CD14-positive monocyte (primary cell): ENCODE data around the gene HMCN1. TPM values are rescaled to one million over a fixed set of nuclear protein-coding genes. Genes with fewer than 3 reads are reported as not detected.

Experiments used
- DNase-seq, 3 donors: peaks; one replicate each; pipeline ENCODE4 v3.0.0-alpha.2; 2011 to 2022
- H2AFZ ChIP-seq: 2 replicates; pipeline ENCODE4 v1.6.0; 2012; ENCODE audit warnings: mild to moderate bottlenecking, low read depth, low read length, inconsistent platforms; ENCODE audit not compliant: insufficient read depth, poor library complexity, severe bottlenecking
- H3K27ac ChIP-seq, 2 donors: 1 replicate in 1 of 2; 2 replicates in 1 of 2; pipeline ENCODE4 v1.5.1; 2012 to 2013; ENCODE audit warnings: low read length in 2 of 2, control low read depth in 1 of 2, inconsistent platforms in 1 of 2, low read depth in 1 of 2, mild to moderate bottlenecking in 1 of 2
- H3K27me3 ChIP-seq, 2 donors: one replicate each; pipeline versions ENCODE4 v1.6.0 to v1.6.1; 2011 to 2013; ENCODE audit warnings: low read length in 2 of 2; ENCODE audit not compliant: control insufficient read depth in 2 of 2, insufficient read depth in 2 of 2
- H3K36me3 ChIP-seq, 2 donors: replicated peaks in 1 of 2; 1 replicate in 1 of 2; 2 replicates in 1 of 2; pipeline versions ENCODE4 v1.5.1 to v1.6.1; 2012 to 2013; ENCODE audit warnings: low read length in 2 of 2, control low read depth in 1 of 2, inconsistent platforms in 1 of 2, mild to moderate bottlenecking in 1 of 2; ENCODE audit not compliant: insufficient read depth in 2 of 2, control insufficient read depth in 1 of 2
- H3K4me1 ChIP-seq, 2 donors: 1 replicate in 1 of 2; 2 replicates in 1 of 2; pipeline versions ENCODE4 v1.5.1 to v1.6.1; 2012 to 2013; ENCODE audit warnings: low read length in 2 of 2, control low read depth in 1 of 2, inconsistent platforms in 1 of 2, mild to moderate bottlenecking in 1 of 2, moderate library complexity in 1 of 2; ENCODE audit not compliant: insufficient read depth in 2 of 2, control insufficient read depth in 1 of 2
- H3K4me2 ChIP-seq: replicated peaks from 2 replicates; pipeline ENCODE3; 2012; ENCODE audit warnings: low read length, moderate library complexity, mild to moderate bottlenecking; ENCODE audit not compliant: poor library complexity, severe bottlenecking; ENCODE audit errors: extremely low read depth
- H3K4me3 ChIP-seq, 3 experiments: fragments of 200-600 bp in 1 of 3; sonication (generic) in 1 of 3; replicated peaks in 1 of 3; 1 replicate in 2 of 3; 2 replicates in 1 of 3; pipeline ENCODE4 v1.5.1; 2011 to 2013; ENCODE audit warnings: low read length in 3 of 3, mild to moderate bottlenecking in 3 of 3, control low read depth in 2 of 3, low read depth in 2 of 3, inconsistent platforms in 1 of 3, moderate library complexity in 1 of 3
- H3K79me2 ChIP-seq: 2 replicates; pipeline ENCODE4 v1.6.0; 2012; ENCODE audit warnings: mild to moderate bottlenecking, control low read depth, inconsistent platforms, low read length, moderate library complexity; ENCODE audit not compliant: insufficient read depth
- H3K9ac ChIP-seq: 2 replicates; pipeline ENCODE4 v1.6.0; 2017; ENCODE audit warnings: low read length, mild to moderate bottlenecking; ENCODE audit not compliant: insufficient read depth, poor library complexity, severe bottlenecking
- H3K9me3 ChIP-seq, 2 donors: replicated peaks in 1 of 2; 1 replicate in 1 of 2; 2 replicates in 1 of 2; pipeline versions ENCODE4 v1.5.1 to v1.6.1; 2012 to 2013; ENCODE audit warnings: low read length in 2 of 2, control low read depth in 1 of 2; ENCODE audit not compliant: control insufficient read depth in 1 of 2, insufficient read depth in 1 of 2
- H4K20me1 ChIP-seq: 2 replicates; pipeline ENCODE4 v1.6.0; 2012; ENCODE audit warnings: mild to moderate bottlenecking, low read length, control low read depth, moderate library complexity; ENCODE audit not compliant: insufficient read depth
- H3K27ac Mint-ChIP-seq, 7 donors: one replicate each; pipeline ENCODE4 v1.8.0; 2020; ENCODE audit warnings: mild to moderate bottlenecking in 7 of 7, mixed read lengths in 7 of 7, moderate library complexity in 6 of 7, inconsistent platforms in 2 of 7
- H3K27me3 Mint-ChIP-seq, 3 donors: one replicate each; pipeline ENCODE4 v1.8.0; 2021 to 2022; ENCODE audit warnings: low read depth in 3 of 3, mild to moderate bottlenecking in 3 of 3, mixed read lengths in 3 of 3, moderate library complexity in 3 of 3, inconsistent platforms in 1 of 3
- H3K36me3 Mint-ChIP-seq, 2 donors: one replicate each; pipeline ENCODE4 v1.8.0; 2020; ENCODE audit warnings: mixed read lengths in 2 of 2, inconsistent platforms in 1 of 2, mild to moderate bottlenecking in 1 of 2
- H3K4me1 Mint-ChIP-seq: one replicate; pipeline ENCODE4 v1.8.0; 2020; ENCODE audit warnings: mild to moderate bottlenecking, mixed read lengths
- H3K4me3 Mint-ChIP-seq, 2 donors: one replicate each; pipeline ENCODE4 v1.8.0; 2020; ENCODE audit warnings: mild to moderate bottlenecking in 2 of 2, mixed read lengths in 2 of 2, moderate library complexity in 1 of 2
- H3K9me3 Mint-ChIP-seq, 7 donors: one replicate each; pipeline ENCODE4 v1.8.0; 2020 to 2022; ENCODE audit warnings: mixed read lengths in 7 of 7, mild to moderate bottlenecking in 6 of 7, moderate library complexity in 6 of 7, inconsistent platforms in 2 of 7
- whole genome bisulfite sequencing: methylation state at CpG from one replicate; pipeline ENCODE4 v1.1.5; 2013; ENCODE audit warnings: missing lambda C conversion rate; ENCODE audit not compliant: insufficient coverage; 5-methylcytosine and 5-hydroxymethylcytosine counted together
- intact Hi-C, 2 donors: fragments of 100-400 bp; cut with micrococcal nuclease; formaldehyde crosslinking; loops; one replicate each; pipeline versions ENCODE4 v1.15.0 to v1.15.1; 2023
- polyA plus RNA-seq, 3 donors: library from polyadenylated mRNA; depleted of rRNA in 1 of 3; unstranded in 2 of 3; stranded (reverse) in 1 of 3; fragments of 300-500 nt in 2 of 3; fragments of >200 nt in 1 of 3; fragmentation: Illumina TruSeq in 2 of 3; gene quantifications; 1 replicate in 2 of 3; 2 replicates in 1 of 3; pipeline ENCODE4 v1.2.3, GENCODE V29; 2012 to 2021
- TF ChIP-seq, protein P1 (sequence below): fragments of 200-600 bp; IDR thresholded peaks from one replicate; pipeline ENCODE4 v1.8.0; 2022; ENCODE audit warnings: antibody characterized with exemption, mild to moderate bottlenecking

HMCN1 gene
- polyA plus RNA-seq, 3 donors: not detected

DNA sequence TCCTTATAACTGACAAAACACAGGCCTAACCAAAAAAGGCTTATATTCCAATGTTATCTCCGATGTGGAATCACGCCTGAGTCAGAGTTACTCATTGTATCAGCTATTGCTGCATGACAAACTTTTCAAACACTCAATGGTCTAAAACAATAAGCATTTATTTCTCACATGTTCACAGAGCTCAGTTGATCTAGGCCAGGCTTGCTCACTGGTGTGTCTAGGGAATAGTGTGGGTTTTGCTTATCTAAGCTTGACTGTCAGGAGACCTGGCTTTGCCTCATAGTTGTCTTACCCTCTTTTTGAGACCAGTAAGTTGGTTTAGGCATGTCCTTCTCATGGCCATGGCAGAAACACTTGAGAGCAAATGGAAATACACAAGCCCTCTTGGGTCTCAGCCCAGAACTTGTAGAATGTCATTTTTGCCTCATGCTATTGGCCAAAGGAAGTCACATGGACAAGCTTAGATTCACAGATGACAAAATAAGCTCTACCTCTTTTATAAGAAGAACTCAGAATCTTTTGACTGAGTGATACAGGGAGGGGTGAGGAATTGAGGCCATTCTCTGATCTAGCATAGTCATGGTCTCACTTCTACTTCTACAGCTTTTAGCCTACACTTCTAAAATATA, 130.8 kb downstream of the HMCN1 start:
- H3K4me3 ChIP-seq: no peak overlapping the region
- no peak for DNase-seq
- H3K27ac ChIP-seq: no peak overlapping the region
- H4K20me1 ChIP-seq: no peaks in the 10 kb centered on the region
- intact Hi-C loops: no loop called here
- H3K36me3 ChIP-seq: no peaks in the 10 kb centered on the region
- no peak overlapping the region for H3K4me3 Mint-ChIP-seq
- TF ChIP-seq, protein P1, sequence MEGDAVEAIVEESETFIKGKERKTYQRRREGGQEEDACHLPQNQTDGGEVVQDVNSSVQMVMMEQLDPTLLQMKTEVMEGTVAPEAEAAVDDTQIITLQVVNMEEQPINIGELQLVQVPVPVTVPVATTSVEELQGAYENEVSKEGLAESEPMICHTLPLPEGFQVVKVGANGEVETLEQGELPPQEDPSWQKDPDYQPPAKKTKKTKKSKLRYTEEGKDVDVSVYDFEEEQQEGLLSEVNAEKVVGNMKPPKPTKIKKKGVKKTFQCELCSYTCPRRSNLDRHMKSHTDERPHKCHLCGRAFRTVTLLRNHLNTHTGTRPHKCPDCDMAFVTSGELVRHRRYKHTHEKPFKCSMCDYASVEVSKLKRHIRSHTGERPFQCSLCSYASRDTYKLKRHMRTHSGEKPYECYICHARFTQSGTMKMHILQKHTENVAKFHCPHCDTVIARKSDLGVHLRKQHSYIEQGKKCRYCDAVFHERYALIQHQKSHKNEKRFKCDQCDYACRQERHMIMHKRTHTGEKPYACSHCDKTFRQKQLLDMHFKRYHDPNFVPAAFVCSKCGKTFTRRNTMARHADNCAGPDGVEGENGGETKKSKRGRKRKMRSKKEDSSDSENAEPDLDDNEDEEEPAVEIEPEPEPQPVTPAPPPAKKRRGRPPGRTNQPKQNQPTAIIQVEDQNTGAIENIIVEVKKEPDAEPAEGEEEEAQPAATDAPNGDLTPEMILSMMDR: no peak
- H3K27me3 ChIP-seq: no peaks in the 10 kb centered on the region
- no peak overlapping the region for H3K4me2 ChIP-seq
- WGBS: 100% methylated on average over 2 of the region's 2 CpGs
- H3K9ac ChIP-seq: no peak overlapping the region
- H3K36me3 Mint-ChIP-seq: no peaks in the 10 kb centered on the region
- no peaks in the 10 kb centered on the region for H3K9me3 ChIP-seq
- peaks cover 0 to 5% (median 0%) of the 10 kb centered on the region in 7 donors for H3K9me3 Mint-ChIP-seq
- peaks cover 1 to 3% (median 1%) of the 10 kb centered on the region in 3 donors for H3K27me3 Mint-ChIP-seq
- H2AFZ ChIP-seq: no peak overlapping the region
- H3K27ac Mint-ChIP-seq: no peak overlapping the region
- no peaks in the 10 kb centered on the region for H3K4me1 ChIP-seq
- H3K4me1 Mint-ChIP-seq: no peaks in the 10 kb centered on the region
- H3K79me2 ChIP-seq: no peaks in the 10 kb centered on the region

DNA sequence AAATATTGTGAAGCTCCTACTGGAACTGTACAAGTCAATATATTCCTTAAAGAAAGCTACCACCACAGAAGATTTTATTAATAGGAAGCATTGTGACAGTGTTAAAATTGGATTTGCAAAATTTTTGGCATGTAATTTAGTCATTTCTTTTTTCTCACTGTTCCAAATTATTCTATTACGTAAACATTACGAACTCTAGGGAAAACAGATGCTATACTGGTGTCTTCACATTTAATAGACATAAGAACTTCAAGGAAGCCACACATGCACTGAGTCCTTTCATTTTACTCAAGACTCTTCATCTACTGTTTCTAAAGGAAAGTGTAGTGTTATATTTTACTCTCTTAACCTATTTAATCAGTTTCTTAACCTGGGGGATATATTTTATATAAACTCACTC, 135.4 kb downstream of the HMCN1 start:
- no peaks in the 10 kb centered on the region for H4K20me1 ChIP-seq
- H3K4me1 ChIP-seq: no peaks in the 10 kb centered on the region
- Mint-ChIP-seq H3K4me3 (no peak overlapping the region), H3K27me3 (peaks cover 1 to 4% (median 1%) of the 10 kb centered on the region in 3 donors), H3K9me3 (peaks cover 0 to 7% (median 2%) of the 10 kb centered on the region in 7 donors), H3K4me1 (no peaks in the 10 kb centered on the region), H3K27ac (no peak overlapping the region), H3K36me3 (no peaks in the 10 kb centered on the region)
- intact Hi-C loops: no loop called here
- no peak overlapping the region for H3K9ac ChIP-seq
- H2AFZ ChIP-seq: no peak overlapping the region
- no peaks in the 10 kb centered on the region for H3K36me3 ChIP-seq
- H3K79me2 ChIP-seq: no peaks in the 10 kb centered on the region
- no peaks in the 10 kb centered on the region for H3K27me3 ChIP-seq
- no CpG with 5 or more reads among the region's 2 CpGs for WGBS
- H3K27ac ChIP-seq: no peak overlapping the region
- H3K4me3 ChIP-seq: no peak overlapping the region
- DNase-seq: no peak
- H3K9me3 ChIP-seq: no peaks in the 10 kb centered on the region
- no peak overlapping the region for H3K4me2 ChIP-seq
- TF ChIP-seq, protein P1: no peak
